Measurements from ENCODE around the gene LTBP3. TPM values are rescaled to one million over a fixed set of nuclear protein-coding genes. Genes with fewer than 3 reads are reported as not detected.

LTBP3 gene
- total RNA-seq, 4 donors from 2014 or later = 18.5 to 56.6 (median 35.6) TPM

- Histone ChIP-seq H3K27me3 (no peaks in the 10 kb centered on the region), H3K27ac (no peak overlapping the region), H3K4me3 (no peak overlapping the region), H3K9me3 (no peaks in the 10 kb centered on the region), H3K36me3 (peaks cover 0 to 73% of the 10 kb centered on the region in 2 donors), H3K4me1 (peaks cover 10 to 18% of the 10 kb centered on the region in 2 donors)
- in situ Hi-C loops (cut with MboI; ENCODE audit: low sequenced_read_pairs in 4 of 4) = no loop called here
- ATAC-seq = no peak
- DNase-seq = no peak
- no peak for TF ChIP-seq POLR2A (IDR thresholded peaks at IDR 0.05)
- no peak for TF ChIP-seq CTCF (IDR thresholded peaks at IDR 0.05 in 4 of 5, conservative IDR thresholded peaks at IDR 0.05 in 1 of 5)
- intact Hi-C loops (cut with DNase I; ENCODE audit: low total_unique reads) = no loop called here
Observed at GRCh38 chr11:65530157-65530496, 28.0 kb downstream of the LTBP3 start.

- H3K36me3 ChIP-seq = peaks cover 0 to 73% of the 10 kb centered on the region in 2 donors
- no peak for ATAC-seq
- H3K9me3 ChIP-seq = no peaks in the 10 kb centered on the region
- H3K4me3 ChIP-seq = no peak overlapping the region
- in situ Hi-C loops (cut with MboI; ENCODE audit: low sequenced_read_pairs in 4 of 4) = no loop called here
- DNase-seq = no peak
- no peaks in the 10 kb centered on the region for H3K27me3 ChIP-seq
- H3K27ac ChIP-seq = no peak overlapping the region
- H3K4me1 ChIP-seq = peaks cover 10 to 18% of the 10 kb centered on the region in 2 donors
- TF ChIP-seq CTCF (IDR thresholded peaks at IDR 0.05 in 4 of 5, conservative IDR thresholded peaks at IDR 0.05 in 1 of 5) = no peak
- no peak for TF ChIP-seq POLR2A (IDR thresholded peaks at IDR 0.05)
- intact Hi-C loops (cut with DNase I; ENCODE audit: low total_unique reads) = no loop called here
Observed at GRCh38 chr11:65529475-65530156, 28.5 kb downstream of the LTBP3 start.

- in situ Hi-C loops (cut with MboI; ENCODE audit: low sequenced_read_pairs in 4 of 4) = no loop called here
- Histone ChIP-seq H3K27me3 (no peaks in the 10 kb centered on the region), H3K4me1 (peaks cover 14 to 18% of the 10 kb centered on the region in 2 donors), H3K4me3 (no peak overlapping the region), H3K27ac (no peak overlapping the region), H3K9me3 (no peaks in the 10 kb centered on the region), H3K36me3 (peaks cover 0 to 73% of the 10 kb centered on the region in 2 donors)
- TF ChIP-seq CTCF (IDR thresholded peaks at IDR 0.05 in 4 of 5, conservative IDR thresholded peaks at IDR 0.05 in 1 of 5) (no peak), POLR2A (IDR thresholded peaks at IDR 0.05) (no peak)
- intact Hi-C loops (cut with DNase I; ENCODE audit: low total_unique reads) = no loop called here
- ATAC-seq (no peak), DNase-seq (no peak)
Observed at GRCh38 chr11:65528819-65529350, 29.3 kb downstream of the LTBP3 start.

GRCh38 chr11:65526744-65527143, 31.4 kb downstream of the LTBP3 start:
- Histone ChIP-seq H3K36me3 (peaks cover 0 to 53% of the 10 kb centered on the region in 2 donors), H3K27me3 (no peaks in the 10 kb centered on the region), H3K4me1 (peaks cover 14 to 18% of the 10 kb centered on the region in 2 donors), H3K4me3 (no peak overlapping the region), H3K27ac (no peak overlapping the region), H3K9me3 (no peaks in the 10 kb centered on the region)
- TF ChIP-seq POLR2A (IDR thresholded peaks at IDR 0.05) (no peak), CTCF (IDR thresholded peaks at IDR 0.05 in 4 of 5, conservative IDR thresholded peaks at IDR 0.05 in 1 of 5) (no peak)
- in situ Hi-C loops (cut with MboI; ENCODE audit: low sequenced_read_pairs in 4 of 4) (no loop called here), intact Hi-C loops (cut with DNase I; ENCODE audit: low total_unique reads) (no loop called here)
- DNase-seq (no peak), ATAC-seq (no peak)

All from gastrocnemius medialis (tissue), 4 donors.